H9 (cell line): Measurements from ENCODE around the gene ZBTB20. TPM values are rescaled to one million over a fixed set of nuclear protein-coding genes. Genes with fewer than 3 reads are reported as not detected.

Source experiments
- DNase-seq: peaks from one replicate; pipeline ENCODE4 v3.0.0-alpha.2; 2017
- H2AFZ ChIP-seq: one replicate; pipeline ENCODE4 v1.6.1; 2013; ENCODE audit warnings: mild to moderate bottlenecking, low read length, control low read depth, moderate library complexity
- H2AK5ac ChIP-seq: 2 replicates; pipeline ENCODE4 v1.6.1; 2013; ENCODE audit warnings: low read length, control low read depth, mixed read lengths; ENCODE audit not compliant: insufficient read length
- H2BK120ac ChIP-seq: one replicate; pipeline ENCODE4 v1.6.1; 2013; ENCODE audit warnings: low read depth, mild to moderate bottlenecking, low read length, control low read depth, inconsistent platforms; ENCODE audit not compliant: poor library complexity, severe bottlenecking
- H2BK12ac ChIP-seq: 2 replicates; pipeline ENCODE4 v1.6.1; 2013; ENCODE audit warnings: low read length, control low read depth, mixed read lengths, low read depth; ENCODE audit not compliant: insufficient read length
- H2BK15ac ChIP-seq: 2 replicates; pipeline ENCODE4 v1.6.1; 2013; ENCODE audit warnings: low read depth, low read length, control low read depth
- H2BK20ac ChIP-seq: one replicate; pipeline ENCODE4 v1.6.1; 2013; ENCODE audit warnings: low read depth, mild to moderate bottlenecking, low read length, control low read depth, inconsistent platforms; ENCODE audit not compliant: poor library complexity, severe bottlenecking
- H2BK5ac ChIP-seq: 2 replicates; pipeline ENCODE4 v1.6.1; 2013; ENCODE audit warnings: low read length, control low read depth, mixed read lengths; ENCODE audit not compliant: insufficient read length
- H3K14ac ChIP-seq: 2 replicates; pipeline ENCODE4 v1.6.1; 2013; ENCODE audit warnings: low read length, control low read depth; ENCODE audit not compliant: insufficient read depth
- H3K18ac ChIP-seq: 2 replicates; pipeline ENCODE4 v1.6.1; 2013; ENCODE audit warnings: low read depth, mild to moderate bottlenecking, mixed read lengths, low read length, control low read depth; ENCODE audit not compliant: insufficient read length
- H3K23ac ChIP-seq: 2 replicates; pipeline ENCODE4 v1.6.1; 2013; ENCODE audit warnings: low read length, control low read depth, mixed read lengths, low read depth; ENCODE audit not compliant: insufficient read length
- H3K23me2 ChIP-seq: 2 replicates; pipeline ENCODE4 v1.6.1; 2013; ENCODE audit warnings: low read depth, mild to moderate bottlenecking, mixed read lengths, low read length, control low read depth; ENCODE audit not compliant: insufficient read length, poor library complexity, severe bottlenecking
- H3K27ac ChIP-seq: 2 replicates; pipeline ENCODE4 v1.5.1; 2013; ENCODE audit warnings: low read length, control low read depth, mixed read lengths, low read depth; ENCODE audit not compliant: insufficient read length
- H3K27me3 ChIP-seq: 2 replicates; pipeline ENCODE4 v1.6.1; 2013; ENCODE audit warnings: low read length, control low read depth, inconsistent platforms; ENCODE audit not compliant: insufficient read depth
- H3K4ac ChIP-seq: 2 replicates; pipeline ENCODE4 v1.6.1; 2013; ENCODE audit warnings: low read depth, mild to moderate bottlenecking, control low read depth, inconsistent platforms, low read length, moderate library complexity
- H3K4me1 ChIP-seq: 2 replicates; pipeline ENCODE4 v1.6.1; 2013; ENCODE audit warnings: low read length, control low read depth, inconsistent platforms; ENCODE audit not compliant: insufficient read depth
- H3K4me2 ChIP-seq: 2 replicates; pipeline ENCODE4 v1.6.1; 2013; ENCODE audit warnings: low read length, control low read depth, mixed read lengths; ENCODE audit not compliant: insufficient read length, insufficient read depth
- H3K56ac ChIP-seq: 2 replicates; pipeline ENCODE4 v1.6.1; 2013; ENCODE audit warnings: low read depth, mild to moderate bottlenecking, mixed read lengths, low read length, control low read depth; ENCODE audit not compliant: insufficient read length
- H3K79me1 ChIP-seq: 2 replicates; pipeline ENCODE4 v1.6.1; 2013; ENCODE audit warnings: low read depth, mild to moderate bottlenecking, moderate library complexity, low read length, control low read depth, inconsistent platforms; ENCODE audit not compliant: insufficient read depth, poor library complexity, severe bottlenecking
- H3K79me2 ChIP-seq: 2 replicates; pipeline ENCODE4 v1.6.1; 2013; ENCODE audit warnings: low read length, control low read depth, inconsistent platforms; ENCODE audit not compliant: insufficient read depth
- H3K9ac ChIP-seq: 2 replicates; pipeline ENCODE4 v1.6.1; 2013; ENCODE audit warnings: low read length, control low read depth, mixed read lengths; ENCODE audit not compliant: insufficient read length; ENCODE audit errors: extremely low read depth
- H3K9me3 ChIP-seq: one replicate; pipeline ENCODE4 v1.6.1; 2013; ENCODE audit warnings: low read depth, low read length, inconsistent platforms; ENCODE audit not compliant: control insufficient read depth
- H3T11ph ChIP-seq: one replicate; pipeline ENCODE4 v1.6.1; 2013; ENCODE audit warnings: mild to moderate bottlenecking, low read length, control low read depth, inconsistent platforms
- H4K20me1 ChIP-seq: one replicate; pipeline ENCODE4 v1.6.1; 2013; ENCODE audit not compliant: control insufficient read depth, insufficient read length, insufficient read depth
- H4K5ac ChIP-seq: 2 replicates; pipeline ENCODE4 v1.6.1; 2013; ENCODE audit warnings: low read depth, mild to moderate bottlenecking, mixed read lengths, low read length, control low read depth; ENCODE audit not compliant: insufficient read length
- H4K8ac ChIP-seq: replicated peaks from 2 replicates; pipeline ENCODE4 v1.6.1; 2013; ENCODE audit warnings: low read length, control low read depth, mixed read lengths, low read depth; ENCODE audit not compliant: insufficient read length
- H4K91ac ChIP-seq: 2 replicates; pipeline ENCODE4 v1.6.1; 2013; ENCODE audit warnings: low read depth, mild to moderate bottlenecking, moderate library complexity, mixed read lengths, low read length, control low read depth; ENCODE audit not compliant: insufficient read length
- H3K27ac Mint-ChIP-seq, 3 experiments: 2 replicates in 2 of 3; 3 replicates in 1 of 3; pipeline ENCODE4 v1.8.0; 2020 to 2021; ENCODE audit warnings: mixed read lengths in 3 of 3, mild to moderate bottlenecking in 1 of 3, moderate library complexity in 1 of 3
- H3K27me3 Mint-ChIP-seq: 2 replicates; pipeline ENCODE4 v1.8.0; 2021; ENCODE audit warnings: low read depth, mild to moderate bottlenecking, moderate library complexity, mixed read lengths
- H3K36me3 Mint-ChIP-seq, 3 experiments: 2 replicates in 2 of 3; 3 replicates in 1 of 3; pipeline ENCODE4 v1.8.0; 2020 to 2021; ENCODE audit warnings: low read depth in 3 of 3, mixed read lengths in 3 of 3; ENCODE audit not compliant: insufficient read depth in 1 of 3
- H3K4me1 Mint-ChIP-seq, 2 experiments: 2 replicates each; pipeline ENCODE4 v1.8.0; 2020; ENCODE audit warnings: mixed read lengths in 2 of 2
- H3K4me3 Mint-ChIP-seq, 2 experiments: 2 replicates in 1 of 2; 3 replicates in 1 of 2; pipeline ENCODE4 v1.8.0; 2020 to 2021; ENCODE audit warnings: mild to moderate bottlenecking in 2 of 2, mixed read lengths in 2 of 2, moderate library complexity in 1 of 2
- H3K9me3 Mint-ChIP-seq, 2 experiments: 2 replicates in 1 of 2; 3 replicates in 1 of 2; pipeline ENCODE4 v1.8.0; 2020; ENCODE audit warnings: mild to moderate bottlenecking in 2 of 2, mixed read lengths in 2 of 2, moderate library complexity in 1 of 2
- WGBS: extraction: QIAGEN DNeasy Blood & Tissue Kit; methylation state at CpG from one replicate; pipeline ENCODE4 v1.1.7; 2013; ENCODE audit warnings: missing lambda C conversion rate, low lambda C conversion rate, mixed read lengths; ENCODE audit not compliant: insufficient read length; ENCODE audit errors: extremely low coverage; 5-methylcytosine and 5-hydroxymethylcytosine counted together
- total RNA-seq: library from RNA; stranded (reverse); gene quantifications from 2 replicates; pipeline ENCODE4 v1.2.1, GENCODE V29; 2021
- TF ChIP-seq, protein P1 (sequence below): fragments of 200-600 bp; sonication (generic); conservative IDR thresholded peaks from 3 replicates; pipeline ENCODE4 v1.8.0; 2021; ENCODE audit warnings: antibody characterized with exemption, mild to moderate bottlenecking

The ZBTB20 gene
- total RNA-seq, 1 experiment from 2014 or later, result 0.70 TPM

DNA sequence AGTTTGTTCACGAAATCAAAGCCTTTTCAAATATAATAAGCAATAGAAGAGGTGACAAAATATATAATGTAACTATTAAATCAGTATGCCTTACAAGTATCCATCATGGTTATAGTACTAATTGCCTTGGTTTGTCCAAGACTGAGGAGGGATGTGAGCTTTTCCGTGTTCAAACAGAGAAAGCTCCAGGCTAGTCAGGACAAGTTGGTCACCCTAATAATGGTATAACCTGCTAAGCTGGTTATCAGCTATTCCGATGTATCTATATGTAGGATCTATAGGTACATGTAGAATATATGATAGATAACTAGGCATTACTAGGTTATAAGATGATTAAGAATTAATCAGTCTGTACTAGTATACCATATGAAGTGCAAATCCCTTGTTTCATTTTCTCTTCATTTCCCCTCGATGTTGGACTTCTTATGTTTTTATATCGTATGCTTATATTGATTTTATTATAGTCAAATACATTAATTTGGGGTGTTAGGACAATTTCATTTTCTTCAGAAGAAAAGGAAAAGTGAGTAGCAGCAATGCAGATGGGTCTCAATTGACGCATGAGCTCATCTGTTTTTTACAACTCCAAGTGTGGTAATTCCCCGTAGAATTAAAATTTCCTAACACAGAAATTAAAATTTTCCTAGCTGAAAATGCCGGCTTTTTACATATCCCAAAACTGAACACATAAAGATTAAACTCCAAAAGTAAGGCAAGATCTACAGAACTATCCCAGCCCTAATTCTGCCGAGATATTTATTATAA, 434.2 kb downstream of the ZBTB20 start:
- Mint-ChIP-seq H3K9me3 (no peaks in the 10 kb centered on the region), H3K36me3 (no peaks in the 10 kb centered on the region; a peak in 1 of 7 replicates), H3K27ac (no peak overlapping the region), H3K4me3 (no peak overlapping the region), H3K27me3 (no peaks in the 10 kb centered on the region), H3K4me1 (peaks cover 7 to 10% of the 10 kb centered on the region in 2 experiments)
- Histone ChIP-seq H3K79me2 (no peaks in the 10 kb centered on the region), H2AK5ac (no peak overlapping the region), H3K27ac (no peak overlapping the region), H3K9ac (no peak overlapping the region), H2BK12ac (no peak overlapping the region), H4K5ac (no peak overlapping the region), H3K4me1 (no peaks in the 10 kb centered on the region), H3K14ac (no peak overlapping the region), H4K8ac (no peak overlapping the region), H3K23me2 (no peaks in the 10 kb centered on the region), H3T11ph (no peak overlapping the region), H3K4ac (no peak overlapping the region), H4K20me1 (no peaks in the 10 kb centered on the region), H2BK15ac (no peak overlapping the region), H2BK20ac (no peak overlapping the region), H3K56ac (no peak overlapping the region), H3K18ac (no peak overlapping the region), H2BK120ac (no peak overlapping the region), H2BK5ac (no peak overlapping the region), H3K4me2 (no peak overlapping the region), H3K79me1 (no peaks in the 10 kb centered on the region), H2AFZ (no peak overlapping the region), H3K27me3 (no peaks in the 10 kb centered on the region), H4K91ac (no peak overlapping the region), H3K23ac (no peak overlapping the region), H3K9me3 (no peaks in the 10 kb centered on the region)
- TF ChIP-seq, protein P1, sequence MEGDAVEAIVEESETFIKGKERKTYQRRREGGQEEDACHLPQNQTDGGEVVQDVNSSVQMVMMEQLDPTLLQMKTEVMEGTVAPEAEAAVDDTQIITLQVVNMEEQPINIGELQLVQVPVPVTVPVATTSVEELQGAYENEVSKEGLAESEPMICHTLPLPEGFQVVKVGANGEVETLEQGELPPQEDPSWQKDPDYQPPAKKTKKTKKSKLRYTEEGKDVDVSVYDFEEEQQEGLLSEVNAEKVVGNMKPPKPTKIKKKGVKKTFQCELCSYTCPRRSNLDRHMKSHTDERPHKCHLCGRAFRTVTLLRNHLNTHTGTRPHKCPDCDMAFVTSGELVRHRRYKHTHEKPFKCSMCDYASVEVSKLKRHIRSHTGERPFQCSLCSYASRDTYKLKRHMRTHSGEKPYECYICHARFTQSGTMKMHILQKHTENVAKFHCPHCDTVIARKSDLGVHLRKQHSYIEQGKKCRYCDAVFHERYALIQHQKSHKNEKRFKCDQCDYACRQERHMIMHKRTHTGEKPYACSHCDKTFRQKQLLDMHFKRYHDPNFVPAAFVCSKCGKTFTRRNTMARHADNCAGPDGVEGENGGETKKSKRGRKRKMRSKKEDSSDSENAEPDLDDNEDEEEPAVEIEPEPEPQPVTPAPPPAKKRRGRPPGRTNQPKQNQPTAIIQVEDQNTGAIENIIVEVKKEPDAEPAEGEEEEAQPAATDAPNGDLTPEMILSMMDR, result no peak
- WGBS, result no CpG with 5 or more reads among the region's 9 CpGs
- DNase-seq, result no peak
